DMS 273 (cell line): ENCODE measurements around the gene COPS6.

Experiments used
- DNase-seq: peaks from one replicate; lab custom pipeline; 2025; ENCODE audit not compliant: unreplicated experiment; lab: John Stamatoyannopoulos, UW

COPS6 gene

GRCh38 chr7:100101016-100101862, 12.5 kb downstream of the COPS6 start, which contains the start of the genes AP4M1 and MCM7:
AP4M1 (plus strand) TSS chr7:100101643; CDS start chr7:100101715, 72 bp downstream.
MCM7 (minus strand) TSS chr7:100101397; CDS start chr7:100101294, 103 bp downstream.
- DNase-seq: peak; percentile 100

- DNase-seq: no peak
Observed at GRCh38 chr7:100102950-100103840, 14.4 kb downstream of the COPS6 start.

- no peak for DNase-seq
Observed at GRCh38 chr7:100105534-100105933, 16.8 kb downstream of the COPS6 start.

- no peak for DNase-seq
Observed at GRCh38 chr7:100106633-100107032, 17.9 kb downstream of the COPS6 start.

- DNase-seq: no peak
Observed at GRCh38 chr7:100107125-100107737, 18.5 kb downstream of the COPS6 start.

- no peak for DNase-seq
Observed at GRCh38 chr7:100107890-100108289, 19.1 kb downstream of the COPS6 start.

GRCh38 chr7:100109521-100110163, 20.9 kb downstream of the COPS6 start:
- DNase-seq: no peak

GRCh38 chr7:100111156-100111555, 22.4 kb downstream of the COPS6 start:
- DNase-seq: no peak

- no peak for DNase-seq
Observed at GRCh38 chr7:100111914-100112313, 23.1 kb downstream of the COPS6 start.

- DNase-seq: no peak
Observed at GRCh38 chr7:100115026-100115425, 26.3 kb downstream of the COPS6 start.

GRCh38 chr7:100118388-100119071, 29.8 kb downstream of the COPS6 start:
- DNase-seq: no peak

GRCh38 chr7:100119072-100119969, 30.6 kb downstream of the COPS6 start, which contains the start of the genes CNPY4 and TAF6:
CNPY4 (plus strand) TSS chr7:100119634; CDS start chr7:100119745, 111 bp downstream.
TAF6 (minus strand) TSS chr7:100119358; CDS start chr7:100114209, 5,149 bp downstream.
- peak; percentile 99 for DNase-seq

GRCh38 chr7:100119970-100120732, 31.4 kb downstream of the COPS6 start:
- DNase-seq: peak; percentile 92

GRCh38 chr7:100120733-100121036, 31.9 kb downstream of the COPS6 start:
- DNase-seq: no peak

- no peak for DNase-seq
Observed at GRCh38 chr7:100122067-100122466, 33.3 kb downstream of the COPS6 start.

- DNase-seq: no peak
Observed at GRCh38 chr7:100122568-100122967, 33.8 kb downstream of the COPS6 start.

GRCh38 chr7:100124301-100125230, 35.8 kb downstream of the COPS6 start:
- DNase-seq: no peak
